Lung (tissue), 16 donors: ENCODE results near the gene TIGAR. TPM values are rescaled to one million over a fixed set of nuclear protein-coding genes. Genes with fewer than 3 reads are reported as not detected.

Experiments used
- ATAC-seq: fragments of 200-7000 bp; cut with Tn5 transposase; one replicate; pipeline ENCODE4 v1.9.1; 2020; ENCODE audit warnings: moderate number of reproducible peaks; ENCODE audit not compliant: insufficient read depth, low FRiP score
- DNase-seq, 3 donors: peaks; one replicate each; pipeline ENCODE4 v3.0.0-alpha.2; 2013 to 2017
- H3K27ac ChIP-seq, 2 donors: one replicate each; pipeline ENCODE4 v1.5.1; 2013; ENCODE audit warnings: mild to moderate bottlenecking in 2 of 2, moderate library complexity in 2 of 2, control low read depth in 1 of 2, inconsistent platforms in 1 of 2, low read depth in 1 of 2, low read length in 1 of 2
- H3K27me3 ChIP-seq, 3 donors: one replicate each; pipeline ENCODE4 v1.5.1; 2013; ENCODE audit warnings: low read length in 2 of 3; ENCODE audit not compliant: control insufficient read depth in 3 of 3, insufficient read depth in 3 of 3
- H3K36me3 ChIP-seq, 4 donors: one replicate each; pipeline ENCODE4 v1.5.1; 2013; ENCODE audit warnings: low read length in 4 of 4, mild to moderate bottlenecking in 1 of 4, moderate library complexity in 1 of 4; ENCODE audit not compliant: control insufficient read depth in 4 of 4, insufficient read depth in 4 of 4
- H3K4me1 ChIP-seq, 5 donors: one replicate each; pipeline ENCODE4 v1.5.1; 2013; ENCODE audit warnings: low read length in 5 of 5, mild to moderate bottlenecking in 2 of 5, moderate library complexity in 1 of 5; ENCODE audit not compliant: control insufficient read depth in 5 of 5, insufficient read depth in 5 of 5
- H3K4me3 ChIP-seq: one replicate; pipeline ENCODE4 v1.5.1; 2013; ENCODE audit warnings: mild to moderate bottlenecking, control low read depth, moderate library complexity
- H3K9ac ChIP-seq, 2 donors: one replicate each; pipeline ENCODE4 v1.5.1; 2013; ENCODE audit warnings: low read length in 2 of 2, control low read depth in 1 of 2; ENCODE audit not compliant: insufficient read depth in 1 of 2
- H3K9me3 ChIP-seq, 4 donors: one replicate each; pipeline ENCODE4 v1.5.1; 2013; ENCODE audit warnings: low read length in 3 of 4, mild to moderate bottlenecking in 1 of 4, moderate library complexity in 1 of 4; ENCODE audit not compliant: control insufficient read depth in 4 of 4, insufficient read depth in 3 of 4
- WGBS, 2 donors: extraction: QIAGEN DNeasy Blood & Tissue Kit; methylation state at CpG; one replicate each; pipeline ENCODE4 v1.1.7; 2013; 5-methylcytosine and 5-hydroxymethylcytosine counted together
- long read RNA-seq, 5 donors: transcript quantifications; one replicate each; lab custom pipeline, GENCODE V29; 2026
- polyA plus RNA-seq, 2 donors: library from polyadenylated mRNA; stranded (reverse); fragments of 200-250 nt; gene quantifications; one replicate each; pipeline ENCODE4 v1.2.1, GENCODE V29; 2013
- total RNA-seq, 2 donors: library from RNA; depleted of rRNA in 1 of 2; stranded (reverse); fragments of >200 nt in 1 of 2; gene quantifications; one replicate each; pipeline ENCODE4 v1.2.1, GENCODE V29; 2014 to 2021
- TF ChIP-seq, protein P1 (sequence below): IDR thresholded peaks from 2 replicates; pipeline ENCODE4 v1.5.1; 2012; ENCODE audit warnings: mild to moderate bottlenecking; ENCODE audit errors: control extremely low read depth, extremely low read depth
- donor health status: control.
- donor health status: control.
- donor health status: Bipolar disorder and iron deficiency.
- donor health status: healthy.
- donor health status: DM: yes; HTN: yes; CAD: no.

Gene TIGAR, protein sequence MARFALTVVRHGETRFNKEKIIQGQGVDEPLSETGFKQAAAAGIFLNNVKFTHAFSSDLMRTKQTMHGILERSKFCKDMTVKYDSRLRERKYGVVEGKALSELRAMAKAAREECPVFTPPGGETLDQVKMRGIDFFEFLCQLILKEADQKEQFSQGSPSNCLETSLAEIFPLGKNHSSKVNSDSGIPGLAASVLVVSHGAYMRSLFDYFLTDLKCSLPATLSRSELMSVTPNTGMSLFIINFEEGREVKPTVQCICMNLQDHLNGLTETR
- 1 to 10 TPM; 1.6 to 9.1 TPM for total RNA-seq
- polyA plus RNA-seq = 1 to 10 TPM; 4.2 to 8.9 TPM
- long read RNA-seq, donor 1, partial matches to known transcripts = 0 of 1 reads
- long read RNA-seq, donor 1, other reads (novel, unspliced or antisense) = 0 of 1 reads
- long read RNA-seq, donor 2, partial matches to known transcripts = 0 of 1 reads
- long read RNA-seq, donor 2, other reads (novel, unspliced or antisense) = 0 of 1 reads
- long read RNA-seq, donor 3 = 0 reads
- long read RNA-seq, donor 4, partial matches to known transcripts = 0 of 2 reads
- long read RNA-seq, donor 4, other reads (novel, unspliced or antisense) = 0 of 2 reads
- long read RNA-seq, donor 5, transcript TIGAR-201 (6 exons, 2,782 nt) = major isoform, 5 of 5 reads
- long read RNA-seq, donor 5, partial matches to known transcripts = 0 of 5 reads
- long read RNA-seq, donor 5, other reads (novel, unspliced or antisense) = 0 of 5 reads

DNA sequence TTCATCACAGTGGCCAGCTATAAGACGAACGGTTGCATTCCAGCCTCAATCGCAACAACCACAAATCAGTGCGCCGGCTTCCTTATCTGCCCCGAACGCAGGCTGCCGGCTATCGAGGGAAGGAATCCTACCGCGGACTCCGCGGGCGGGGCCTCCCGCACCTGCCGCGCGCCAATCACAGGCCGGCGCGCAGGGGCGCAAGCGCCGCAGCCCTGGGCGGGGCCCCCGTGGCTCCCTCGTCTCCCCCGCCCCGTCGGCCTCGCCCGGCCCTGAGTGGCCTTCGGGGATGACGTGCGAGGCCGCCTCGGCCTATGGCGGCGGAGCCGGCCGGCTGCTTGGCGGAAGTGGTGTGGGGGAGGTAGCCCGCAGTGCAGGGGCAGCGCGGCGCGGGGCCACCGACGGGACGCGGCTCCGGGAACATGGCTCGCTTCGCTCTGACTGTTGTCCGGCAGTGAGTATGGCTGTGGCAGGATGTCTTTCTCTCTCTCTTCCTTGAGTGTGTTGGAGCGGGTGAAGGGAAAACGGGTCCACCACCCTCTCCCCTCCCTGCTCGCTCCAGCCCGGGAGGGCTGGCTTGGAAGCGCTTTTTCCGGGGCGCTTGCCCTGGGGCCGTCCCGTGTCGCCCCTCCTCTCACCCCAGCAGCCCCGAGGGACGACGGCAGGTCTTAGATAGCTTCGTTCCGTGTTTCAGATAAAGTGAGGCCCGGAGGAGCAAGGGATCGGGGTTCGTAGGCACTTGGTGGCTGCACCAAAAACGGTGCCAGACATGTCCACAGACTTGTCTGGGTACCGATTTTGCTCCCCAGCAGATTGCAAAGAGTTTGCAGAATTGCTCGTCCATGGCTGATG, at the start of gene TIGAR:
Gene TIGAR (plus strand): TSS at position 361 of the 849 bp plus-strand sequence. CDS start 59 bp downstream, at position 420.
- 0% methylated on average over 76 of the region's 76 CpGs for WGBS, 2 donors
- TF ChIP-seq, protein P1, sequence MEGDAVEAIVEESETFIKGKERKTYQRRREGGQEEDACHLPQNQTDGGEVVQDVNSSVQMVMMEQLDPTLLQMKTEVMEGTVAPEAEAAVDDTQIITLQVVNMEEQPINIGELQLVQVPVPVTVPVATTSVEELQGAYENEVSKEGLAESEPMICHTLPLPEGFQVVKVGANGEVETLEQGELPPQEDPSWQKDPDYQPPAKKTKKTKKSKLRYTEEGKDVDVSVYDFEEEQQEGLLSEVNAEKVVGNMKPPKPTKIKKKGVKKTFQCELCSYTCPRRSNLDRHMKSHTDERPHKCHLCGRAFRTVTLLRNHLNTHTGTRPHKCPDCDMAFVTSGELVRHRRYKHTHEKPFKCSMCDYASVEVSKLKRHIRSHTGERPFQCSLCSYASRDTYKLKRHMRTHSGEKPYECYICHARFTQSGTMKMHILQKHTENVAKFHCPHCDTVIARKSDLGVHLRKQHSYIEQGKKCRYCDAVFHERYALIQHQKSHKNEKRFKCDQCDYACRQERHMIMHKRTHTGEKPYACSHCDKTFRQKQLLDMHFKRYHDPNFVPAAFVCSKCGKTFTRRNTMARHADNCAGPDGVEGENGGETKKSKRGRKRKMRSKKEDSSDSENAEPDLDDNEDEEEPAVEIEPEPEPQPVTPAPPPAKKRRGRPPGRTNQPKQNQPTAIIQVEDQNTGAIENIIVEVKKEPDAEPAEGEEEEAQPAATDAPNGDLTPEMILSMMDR = no peak
- H3K9me3 ChIP-seq = no peaks in the 10 kb centered on the region
- no peaks in the 10 kb centered on the region for H3K27me3 ChIP-seq
- H3K4me3 ChIP-seq = peak within 1 kb of the TSS; percentile 99
- peak within 1 kb of the TSS; percentile 36 to 93 for H3K9ac ChIP-seq
- peak within 1 kb of the TSS; percentile 96 to 99 for H3K27ac ChIP-seq
- DNase-seq (peak; percentile 94 to 96 (median 95)), ATAC-seq (peak; percentile 100)
- H3K4me1 ChIP-seq = peaks cover 0 to 3% (median 2%) of the 10 kb centered on the region in 5 donors
- no peaks in the 10 kb centered on the region for H3K36me3 ChIP-seq

DNA sequence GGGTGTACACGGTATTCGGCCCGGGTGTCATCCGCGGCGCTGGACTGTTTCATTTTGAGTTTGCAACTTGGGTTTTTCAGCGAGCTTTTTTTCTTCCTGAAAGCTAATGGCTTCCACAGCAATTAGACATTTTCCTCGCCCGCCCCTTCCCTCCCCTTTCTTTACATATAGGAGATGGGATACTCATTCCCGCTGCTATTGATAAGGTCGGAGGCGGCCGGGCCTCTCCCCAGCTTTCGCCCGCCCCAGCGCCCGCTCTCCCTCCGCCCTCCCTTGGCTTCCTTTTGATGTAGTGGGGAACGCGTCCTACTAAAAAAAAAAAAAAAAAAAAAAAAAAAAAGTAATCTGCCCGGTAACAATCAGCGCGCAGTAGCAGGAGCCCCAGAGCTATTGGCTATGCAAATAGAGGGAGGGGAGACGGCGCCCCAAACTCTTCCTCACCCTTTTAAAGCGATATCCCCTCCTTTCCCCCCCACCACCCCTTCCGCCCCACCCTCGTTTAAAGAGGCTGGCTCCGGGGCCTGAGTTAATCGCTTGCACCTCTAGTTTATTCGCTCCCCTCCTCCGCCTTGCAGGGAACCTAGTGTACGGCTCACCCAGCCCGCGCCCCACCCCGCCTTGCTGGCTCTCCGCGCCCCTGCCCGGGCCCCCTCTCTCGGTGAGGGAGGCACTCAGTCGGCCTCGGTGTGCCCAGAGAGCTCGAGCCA, 49.1 kb upstream of the TIGAR start:
- Histone ChIP-seq H3K36me3 (peaks cover 0 to 6% (median 3%) of the 10 kb centered on the region in 4 donors), H3K27ac (peak overlapping the region; percentile 74 to 83), H3K4me3 (peak overlapping the region; percentile 15), H3K9me3 (no peaks in the 10 kb centered on the region), H3K4me1 (peaks cover 0 to 32% (median 9%) of the 10 kb centered on the region in 5 donors), H3K9ac (peak overlapping the region in 1 of 2 donors; percentile 89), H3K27me3 (peaks cover 0 to 26% (median 23%) of the 10 kb centered on the region in 3 donors)
- WGBS, 2 donors = 0 to 1% methylated on average over 43 of the region's 43 CpGs
- ATAC-seq = peak; percentile 48
- TF ChIP-seq, protein P1 = no peak
- DNase-seq = peak; percentile 94 to 96 (median 96)
